SU-DHL-6 (cell line): ENCODE measurements around the gene BTBD2.
"Not testable (repeated sequence)": the region's sequence is repeated elsewhere in the genome, so short reads cannot be mapped to it uniquely, and the experiment has no call there.

Experiments
- H2AFZ ChIP-seq: fragments of 200-600 bp; sonication (generic); 2 replicates; pipeline ENCODE4 v1.6.1; 2014; ENCODE audit warnings: low read depth, mild to moderate bottlenecking, moderate library complexity, mixed read lengths, antibody characterized with exemption, low read length; ENCODE audit not compliant: severe bottlenecking
- H3F3A ChIP-seq: fragments of 200-600 bp; shearing (Covaris generic); 2 replicates; pipeline ENCODE4 v1.6.0; 2016; ENCODE audit warnings: antibody characterized with exemption, mild to moderate bottlenecking; ENCODE audit not compliant: insufficient read depth
- H3K27ac ChIP-seq: fragments of 200-600 bp; sonication (generic); 2 replicates; pipeline ENCODE4 v1.5.1; 2016; ENCODE audit warnings: low read depth, mild to moderate bottlenecking, low read length, moderate library complexity, mixed read lengths
- H3K27me3 ChIP-seq: fragments of 200-600 bp; sonication (generic), shearing (Covaris generic); 2 replicates; pipeline ENCODE4 v1.6.0; 2014; ENCODE audit warnings: mild to moderate bottlenecking, low read length
- H3K36me3 ChIP-seq: fragments of 200-600 bp; sonication (generic); 2 replicates; pipeline ENCODE4 v1.6.1; 2014; ENCODE audit warnings: mild to moderate bottlenecking, low read length, mixed read lengths
- H3K4me2 ChIP-seq: fragments of 300-600, 200-600 bp; shearing (Covaris generic), sonication (generic); 2 replicates; pipeline ENCODE4 v1.6.0; 2014; ENCODE audit warnings: low read length, low read depth, mild to moderate bottlenecking; ENCODE audit not compliant: poor library complexity, severe bottlenecking
- H3K4me3 ChIP-seq: fragments of 200-600 bp; sonication (generic); 2 replicates; pipeline ENCODE4 v1.5.1; 2014; ENCODE audit warnings: antibody characterized with exemption, low read length, mild to moderate bottlenecking, mixed read lengths; ENCODE audit not compliant: insufficient read depth, poor library complexity, severe bottlenecking
- H3K79me2 ChIP-seq: fragments of 200-600 bp; sonication (generic); 2 replicates; pipeline ENCODE4 v1.6.1; 2014; ENCODE audit warnings: mild to moderate bottlenecking, low read length, moderate library complexity; ENCODE audit not compliant: insufficient read depth
- H3K9ac ChIP-seq: fragments of 200-600 bp; sonication (generic); 2 replicates; pipeline ENCODE4 v1.7.0; 2014; ENCODE audit warnings: mild to moderate bottlenecking, low read length
- H3K9me2 ChIP-seq: fragments of 200-600 bp; sonication (generic); replicated peaks from 2 replicates; pipeline ENCODE4 v1.6.1; 2014; ENCODE audit warnings: low read length; ENCODE audit not compliant: insufficient read depth
- H3K9me3 ChIP-seq: fragments of 200-600 bp; sonication (generic); 2 replicates; pipeline ENCODE4 v1.6.1; 2014; ENCODE audit warnings: low read length, mixed read lengths; ENCODE audit not compliant: insufficient read depth
- H4K20me1 ChIP-seq: fragments of 200-600 bp; sonication (generic); 2 replicates; pipeline ENCODE4 v1.6.1; 2014; ENCODE audit warnings: low read depth, mild to moderate bottlenecking, antibody characterized with exemption, low read length, moderate library complexity, mixed read lengths
- CTCF ChIP-seq: fragments of 200-600 bp; sonication (generic); IDR thresholded peaks from one replicate; pipeline ENCODE4 v1.5.1; 2017; ENCODE audit warnings: antibody characterized with exemption, mild to moderate bottlenecking, low read length, moderate library complexity; ENCODE audit not compliant: insufficient read depth, poor library complexity, severe bottlenecking
- EZH2phosphoT487 ChIP-seq: fragments of 200-600 bp; sonication (generic), shearing (Covaris generic); conservative IDR thresholded peaks from 2 replicates; pipeline ENCODE4 v1.6.1; 2018; ENCODE audit warnings: mild to moderate bottlenecking, antibody characterized with exemption, low read length, moderate library complexity, mixed read lengths

Gene BTBD2

GRCh38 chr19:1991018-1991913 lies 24.2 kb downstream of the BTBD2 start:
- peaks cover 7% of the 10 kb centered on the region; the same call in 1 of the 2 replicates for H3F3A ChIP-seq
- no peak for TF ChIP-seq CTCF
- no peaks in the 10 kb centered on the region for H4K20me1 ChIP-seq
- no peak overlapping the region for H3K4me3 ChIP-seq
- H3K36me3 ChIP-seq: peaks cover 2% of the 10 kb centered on the region; the same call in 1 of the 2 replicates
- no peaks in the 10 kb centered on the region for H3K9me3 ChIP-seq
- H3K27ac ChIP-seq: no peak overlapping the region
- no peaks in the 10 kb centered on the region for H3K79me2 ChIP-seq
- H2AFZ ChIP-seq: no peak overlapping the region
- H3K9ac ChIP-seq: no peak overlapping the region
- H3K4me2 ChIP-seq: no peak overlapping the region
- H3K27me3 ChIP-seq: no peaks in the 10 kb centered on the region
- no peaks in the 10 kb centered on the region for H3K9me2 ChIP-seq

- Histone ChIP-seq H2AFZ (no peak overlapping the region), H3K4me3 (no peak overlapping the region), H3K4me2 (no peak overlapping the region), H3K27me3 (no peaks in the 10 kb centered on the region), H3K79me2 (no peaks in the 10 kb centered on the region), H3K9me3 (no peaks in the 10 kb centered on the region), H3K27ac (no peak overlapping the region), H3K36me3 (no peaks in the 10 kb centered on the region), H3K9me2 (no peaks in the 10 kb centered on the region), H3K9ac (no peak overlapping the region), H3F3A (no peaks in the 10 kb centered on the region), H4K20me1 (no peaks in the 10 kb centered on the region)
- TF ChIP-seq EZH2phosphoT487 (no peak), CTCF (no peak)
These were observed 25.1 kb downstream of the BTBD2 start for GRCh38 chr19:1990230-1991017.

- H3K27ac ChIP-seq: no peak overlapping the region
These were observed 25.8 kb downstream of the BTBD2 start for GRCh38 chr19:1989513-1990229.

GRCh38 chr19:1988464-1988863 lies 27.1 kb downstream of the BTBD2 start:
- not testable (repeated sequence) for H3K79me2 ChIP-seq, H3K36me3 ChIP-seq, H3K9me2 ChIP-seq, H4K20me1 ChIP-seq, H3K9me3 ChIP-seq, H3K4me2 ChIP-seq, H3K27me3 ChIP-seq, H3K4me3 ChIP-seq, H3K27ac ChIP-seq, H3K9ac ChIP-seq, H3F3A ChIP-seq, H2AFZ ChIP-seq

More at GRCh38 chr19:1989513-1990229, 25.8 kb downstream of the BTBD2 start:
- no peaks in the 10 kb centered on the region for H3K9me3 ChIP-seq
- H3F3A ChIP-seq: no peaks in the 10 kb centered on the region
- TF ChIP-seq EZH2phosphoT487 (no peak), CTCF (no peak)
- H4K20me1 ChIP-seq: no peaks in the 10 kb centered on the region
- H3K27me3 ChIP-seq: no peaks in the 10 kb centered on the region
- H3K4me3 ChIP-seq: no peak overlapping the region
- H3K4me2 ChIP-seq: no peak overlapping the region
- no peaks in the 10 kb centered on the region for H3K9me2 ChIP-seq
- H2AFZ ChIP-seq: no peak overlapping the region
- H3K36me3 ChIP-seq: no peaks in the 10 kb centered on the region
- no peaks in the 10 kb centered on the region for H3K79me2 ChIP-seq
- H3K9ac ChIP-seq: no peak overlapping the region
